DND-41 (cell line): ENCODE measurements around the gene TRIM5.

Experiments used
- CTCF ChIP-seq: IDR thresholded peaks from 2 replicates; pipeline ENCODE4 v1.5.1; 2012; ENCODE audit warnings: borderline replicate concordance, low read length, moderate library complexity, mild to moderate bottlenecking; ENCODE audit not compliant: poor library complexity, severe bottlenecking; ENCODE audit errors: extremely low read depth
- EZH2 ChIP-seq: IDR thresholded peaks from 3 replicates; pipeline ENCODE4 v1.6.1; 2012; ENCODE audit warnings: borderline replicate concordance, low read depth, mild to moderate bottlenecking, moderate library complexity, low read length, inconsistent platforms; ENCODE audit not compliant: severe bottlenecking

DNA sequence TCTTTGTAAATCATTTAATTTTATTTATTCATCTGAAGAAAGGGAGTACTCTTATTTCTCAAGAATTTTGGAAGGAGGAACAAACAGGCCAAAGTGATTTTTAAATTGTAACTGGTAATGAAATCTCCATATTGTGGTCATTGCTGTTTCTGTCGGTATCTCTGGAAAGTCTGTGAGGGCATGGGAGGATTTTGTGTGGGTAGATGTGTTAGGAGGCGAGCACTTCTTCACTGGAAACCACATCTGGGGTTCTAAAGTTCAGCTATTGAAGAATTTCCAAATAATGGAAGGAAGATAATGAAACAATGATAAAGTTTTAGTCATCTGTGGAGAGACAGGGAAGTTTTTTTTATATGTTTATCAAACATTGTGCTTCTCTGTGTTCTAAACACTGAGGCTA lies 53.5 kb downstream of the TRIM5 start:
- no peak for TF ChIP-seq EZH2
- no peak for TF ChIP-seq CTCF
